ENCODE results near the gene TMUB2.

The TMUB2 gene

DNA sequence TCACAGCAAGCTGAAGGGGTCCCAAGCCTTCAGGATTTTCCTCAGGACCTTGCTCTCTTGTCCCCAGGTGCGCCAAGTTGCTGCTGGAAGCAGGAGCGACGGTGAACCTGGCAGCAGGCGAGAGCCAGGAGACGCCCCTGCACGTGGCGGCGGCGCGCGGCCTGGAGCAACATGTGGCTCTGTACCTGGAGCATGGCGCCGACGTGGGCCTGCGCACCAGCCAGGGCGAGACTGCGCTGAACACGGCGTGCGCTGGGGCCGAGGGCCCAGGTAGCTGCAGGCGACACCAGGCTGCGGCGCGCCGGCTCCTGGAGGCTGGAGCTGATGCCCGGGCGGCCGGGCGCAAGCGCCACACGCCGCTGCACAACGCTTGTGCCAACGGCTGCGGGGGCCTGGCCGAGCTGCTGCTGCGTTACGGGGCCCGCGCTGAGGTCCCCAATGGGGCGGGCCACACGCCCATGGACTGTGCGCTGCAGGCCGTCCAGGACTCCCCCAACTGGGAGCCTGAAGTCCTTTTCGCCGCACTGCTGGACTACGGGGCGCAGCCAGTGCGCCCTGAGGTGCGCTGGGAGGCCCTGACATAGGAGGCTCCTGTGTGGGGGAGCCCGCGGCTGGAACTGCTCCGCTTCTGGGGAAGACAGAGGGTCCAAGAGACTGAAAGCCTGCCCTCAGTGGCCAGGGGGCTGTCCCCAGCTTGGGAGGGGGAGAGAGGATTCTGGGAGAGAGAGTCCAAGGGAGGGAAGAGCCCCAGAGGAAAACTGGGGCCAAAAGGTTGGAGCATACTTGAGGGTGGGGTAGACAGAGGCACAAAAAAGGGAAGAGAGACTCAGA is 9.9 kb upstream of the TMUB2 start:
- in situ Hi-C loops (cut with MboI; ENCODE audit: low sequenced_read_pairs): no loop called here

DNA sequence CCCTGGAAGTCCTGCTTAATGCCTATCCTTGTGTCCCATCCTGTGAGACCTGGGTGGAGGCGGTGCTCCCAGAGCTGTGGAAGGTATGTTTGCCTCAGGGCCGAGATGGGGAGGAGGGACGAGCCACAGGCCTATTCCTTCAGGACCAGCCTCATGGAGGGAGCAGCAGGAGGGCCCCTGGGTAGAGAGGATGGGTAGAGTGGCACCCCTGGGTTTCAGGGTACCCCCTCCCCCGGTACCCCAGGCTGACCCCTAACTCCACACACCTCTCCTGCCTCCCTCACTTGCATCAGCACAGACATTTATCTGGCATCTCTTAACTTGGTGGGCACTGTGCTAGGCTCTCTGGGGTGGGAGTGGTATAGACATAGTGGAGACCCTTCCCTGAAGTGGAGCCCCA is 9.1 kb upstream of the TMUB2 start:
- in situ Hi-C loops (cut with MboI; ENCODE audit: low sequenced_read_pairs): no loop called here

DNA sequence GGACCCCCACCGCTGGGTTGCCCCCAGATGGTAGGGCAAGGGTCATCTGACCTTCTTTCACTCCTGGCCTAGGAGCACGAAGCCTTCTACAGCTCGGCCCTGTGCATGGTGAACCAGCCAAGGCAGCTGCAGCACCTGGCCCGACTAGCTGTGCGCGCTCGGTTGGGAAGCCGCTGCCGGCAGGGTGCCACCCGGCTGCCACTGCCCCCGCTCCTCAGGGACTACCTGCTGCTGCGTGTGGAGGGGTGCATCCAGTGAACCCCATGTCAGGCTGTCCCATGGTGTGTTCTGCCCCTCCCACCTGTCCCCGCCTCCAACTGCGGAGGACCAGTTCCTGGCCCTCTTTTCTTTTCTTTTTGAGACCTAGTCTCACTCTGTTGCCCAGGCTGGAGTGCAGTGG is 8.6 kb upstream of the TMUB2 start:
- in situ Hi-C loops (cut with MboI; ENCODE audit: low sequenced_read_pairs): no loop called here

DNA sequence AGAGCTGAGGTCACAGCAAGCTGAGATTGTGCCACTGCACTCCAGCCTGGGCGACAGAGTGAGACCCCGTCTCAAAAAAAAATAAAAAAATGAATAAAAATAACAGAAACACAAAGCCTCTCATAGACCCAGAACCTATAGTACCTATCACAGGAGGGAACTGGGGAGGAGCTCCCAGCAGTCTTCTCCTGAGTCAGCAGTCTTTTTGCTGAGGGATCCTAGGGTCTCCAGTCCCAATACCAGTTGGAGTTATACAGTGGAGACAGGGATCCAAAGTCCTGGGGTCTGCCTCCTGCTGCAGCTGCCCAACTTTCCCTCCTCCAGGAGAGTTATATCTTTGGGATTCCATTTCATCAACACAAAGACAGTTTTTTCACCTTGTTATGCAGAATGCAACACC is 3.7 kb upstream of the TMUB2 start:
- in situ Hi-C loops (cut with MboI; ENCODE audit: low sequenced_read_pairs): no loop called here

DNA sequence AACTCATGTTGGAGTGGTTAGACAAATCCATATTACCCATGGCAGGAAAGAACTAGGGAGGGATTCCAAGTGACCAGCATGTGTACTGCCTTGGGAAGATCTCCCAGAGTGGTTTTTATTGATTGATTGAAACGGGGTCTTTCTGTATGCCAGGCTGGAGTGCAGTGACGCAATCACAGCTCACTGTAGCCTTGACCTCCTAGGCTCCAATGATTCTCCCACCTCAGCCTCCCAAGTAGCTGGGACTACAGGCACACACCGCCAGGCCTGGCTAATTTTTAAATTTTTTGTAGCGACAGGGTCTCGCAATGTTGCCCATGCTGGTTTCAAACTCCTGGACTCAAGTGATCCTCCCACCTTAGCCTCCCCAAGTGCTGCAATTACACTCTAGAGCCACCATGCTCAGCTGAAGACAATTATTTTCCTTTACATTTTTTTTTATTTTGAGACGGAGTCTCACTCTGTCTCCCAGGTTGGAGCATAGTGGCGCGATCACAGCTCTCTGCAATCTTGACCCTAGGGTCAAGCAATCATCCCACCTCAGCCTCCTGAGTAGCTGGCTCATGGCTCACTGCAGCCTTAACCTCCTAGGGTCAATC is 2.5 kb upstream of the TMUB2 start:
- in situ Hi-C loops (cut with MboI; ENCODE audit: low sequenced_read_pairs): no loop called here

DNA sequence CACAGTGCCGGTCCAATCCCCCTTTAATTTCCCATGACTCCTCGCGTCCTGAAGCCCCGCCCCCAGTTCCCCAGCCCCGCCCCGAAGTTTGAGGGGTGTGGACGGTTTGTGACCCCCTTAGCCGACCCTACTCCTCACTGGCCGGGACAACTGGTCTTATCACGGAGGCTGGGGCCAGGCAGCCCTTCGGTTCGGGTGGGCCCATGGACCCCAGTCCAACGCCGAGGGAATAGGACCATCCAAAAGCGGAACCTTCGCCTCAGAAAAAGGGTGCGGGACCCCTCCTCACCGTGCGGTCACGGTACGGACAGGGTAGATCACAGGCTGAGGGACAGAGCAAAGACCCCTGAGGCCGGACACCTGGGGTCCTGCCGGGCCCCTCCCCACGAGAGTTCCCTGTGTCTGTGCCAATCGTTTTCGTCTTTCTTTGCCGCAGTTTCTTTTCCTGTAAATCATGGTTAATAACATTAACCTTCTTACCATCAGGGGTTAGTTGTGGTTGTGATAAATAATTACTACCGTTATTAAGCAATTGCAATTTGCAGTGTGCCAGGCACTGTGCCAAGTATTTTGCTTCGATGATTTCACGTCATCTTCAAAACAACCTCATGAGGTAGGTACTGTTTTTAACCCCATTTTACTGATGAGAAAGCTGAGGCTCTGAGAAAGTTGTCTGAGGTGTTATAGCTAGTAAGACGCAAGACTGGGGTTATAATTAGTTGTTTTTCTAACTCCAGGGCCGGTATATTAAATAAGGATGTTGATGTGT is 543 bp downstream of the TMUB2 start:
- in situ Hi-C loops (cut with MboI; ENCODE audit: low sequenced_read_pairs): no loop called here

DNA sequence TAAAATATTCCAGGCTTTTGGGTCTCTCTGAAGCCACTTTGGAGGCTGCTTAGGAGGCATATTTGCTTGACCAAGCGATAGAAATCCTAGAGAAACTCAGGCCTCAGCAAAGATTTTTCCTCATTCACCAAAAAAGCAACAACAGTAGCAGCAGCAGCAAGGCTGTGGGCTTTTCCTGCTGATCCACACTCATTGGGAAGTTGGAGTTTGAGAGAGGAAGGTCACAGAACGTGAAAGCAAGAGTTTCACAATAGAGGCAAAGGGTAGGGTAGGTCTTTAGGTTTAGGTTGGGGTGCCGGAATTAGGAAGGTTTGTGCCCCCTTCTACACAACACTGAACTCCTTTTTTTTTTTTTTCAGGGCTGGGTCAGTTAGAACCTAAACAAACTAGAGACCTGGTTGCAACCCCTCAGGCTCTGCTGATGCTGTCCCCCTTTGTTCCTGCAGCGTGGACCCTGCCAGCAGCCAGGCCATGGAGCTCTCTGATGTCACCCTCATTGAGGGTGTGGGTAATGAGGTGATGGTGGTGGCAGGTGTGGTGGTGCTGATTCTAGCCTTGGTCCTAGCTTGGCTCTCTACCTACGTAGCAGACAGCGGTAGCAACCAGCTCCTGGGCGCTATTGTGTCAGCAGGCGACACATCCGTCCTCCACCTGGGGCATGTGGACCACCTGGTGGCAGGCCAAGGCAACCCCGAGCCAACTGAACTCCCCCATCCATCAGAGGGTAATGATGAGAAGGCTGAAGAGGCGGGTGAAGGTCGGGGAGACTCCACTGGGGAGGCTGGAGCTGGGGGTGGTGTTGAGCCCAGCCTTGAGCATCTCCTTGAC is 2.0 kb downstream of the TMUB2 start:
- in situ Hi-C loops (cut with MboI; ENCODE audit: low sequenced_read_pairs): no loop called here

DNA sequence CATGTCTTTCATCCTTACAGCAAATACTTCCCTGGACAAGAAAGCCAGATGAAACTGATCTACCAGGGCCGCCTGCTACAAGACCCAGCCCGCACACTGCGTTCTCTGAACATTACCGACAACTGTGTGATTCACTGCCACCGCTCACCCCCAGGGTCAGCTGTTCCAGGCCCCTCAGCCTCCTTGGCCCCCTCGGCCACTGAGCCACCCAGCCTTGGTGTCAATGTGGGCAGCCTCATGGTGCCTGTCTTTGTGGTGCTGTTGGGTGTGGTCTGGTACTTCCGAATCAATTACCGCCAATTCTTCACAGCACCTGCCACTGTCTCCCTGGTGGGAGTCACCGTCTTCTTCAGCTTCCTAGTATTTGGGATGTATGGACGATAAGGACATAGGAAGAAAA is 3.7 kb downstream of the TMUB2 start:
- in situ Hi-C loops (cut with MboI; ENCODE audit: low sequenced_read_pairs): no loop called here

DNA sequence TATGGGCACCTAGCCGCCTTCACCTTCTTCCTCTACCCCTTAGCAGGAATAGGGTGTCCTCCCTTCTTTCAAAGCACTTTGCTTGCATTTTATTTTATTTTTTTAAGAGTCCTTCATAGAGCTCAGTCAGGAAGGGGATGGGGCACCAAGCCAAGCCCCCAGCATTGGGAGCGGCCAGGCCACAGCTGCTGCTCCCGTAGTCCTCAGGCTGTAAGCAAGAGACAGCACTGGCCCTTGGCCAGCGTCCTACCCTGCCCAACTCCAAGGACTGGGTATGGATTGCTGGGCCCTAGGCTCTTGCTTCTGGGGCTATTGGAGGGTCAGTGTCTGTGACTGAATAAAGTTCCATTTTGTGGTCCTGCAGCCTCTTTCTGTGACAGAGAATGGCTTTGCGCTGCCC is 4.6 kb downstream of the TMUB2 start:
- in situ Hi-C loops (cut with MboI; ENCODE audit: low sequenced_read_pairs): no loop called here

DNA sequence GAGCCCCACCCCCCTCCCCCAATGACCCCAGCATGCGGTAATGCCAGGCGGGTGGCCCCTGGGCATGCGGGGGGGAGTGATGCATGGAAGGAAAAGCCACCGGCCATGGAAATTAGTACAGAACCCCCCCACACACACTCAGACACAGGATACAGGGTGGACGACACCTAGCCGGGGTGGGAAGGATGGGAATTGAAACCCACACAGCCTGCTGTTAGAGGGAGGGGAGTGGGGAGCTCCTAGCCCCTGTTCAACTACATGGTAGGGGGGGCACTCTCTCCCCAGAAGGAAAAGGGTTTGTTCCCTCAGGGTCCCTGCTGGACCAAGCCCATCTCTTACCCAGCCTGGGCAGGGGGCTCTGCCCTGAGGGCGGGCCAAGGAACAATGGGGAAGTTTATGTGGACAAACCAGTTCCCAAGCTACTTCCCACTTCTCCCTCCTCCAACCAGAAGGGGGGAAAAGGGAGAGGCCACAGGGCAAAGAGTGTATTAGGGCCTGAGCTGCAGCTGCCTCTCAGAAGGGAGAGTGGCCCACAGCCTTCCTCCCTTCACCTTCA is 5.2 kb downstream of the TMUB2 start:
- in situ Hi-C loops (cut with MboI; ENCODE audit: low sequenced_read_pairs): no loop called here

DNA sequence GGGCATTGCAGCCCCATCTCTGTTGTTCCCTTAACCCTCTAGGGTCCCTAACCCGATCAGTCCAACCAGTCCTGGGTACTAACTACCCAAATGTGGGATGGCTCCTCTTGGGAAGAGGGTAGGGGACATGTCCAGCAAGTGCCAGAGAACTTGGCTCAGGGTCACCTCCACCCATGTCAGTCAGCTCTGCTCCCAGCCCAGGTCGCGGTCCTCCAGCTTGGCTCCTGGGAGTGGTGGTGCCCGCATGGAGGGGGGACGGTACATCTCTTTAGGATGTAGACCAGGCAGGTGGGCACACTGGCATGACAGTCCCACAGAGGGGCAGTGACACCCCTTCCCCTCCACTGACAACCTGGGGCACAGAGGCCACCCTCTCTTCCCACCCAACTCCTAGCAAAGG is 6.0 kb downstream of the TMUB2 start:
- in situ Hi-C loops (cut with MboI; ENCODE audit: low sequenced_read_pairs): no loop called here

DNA sequence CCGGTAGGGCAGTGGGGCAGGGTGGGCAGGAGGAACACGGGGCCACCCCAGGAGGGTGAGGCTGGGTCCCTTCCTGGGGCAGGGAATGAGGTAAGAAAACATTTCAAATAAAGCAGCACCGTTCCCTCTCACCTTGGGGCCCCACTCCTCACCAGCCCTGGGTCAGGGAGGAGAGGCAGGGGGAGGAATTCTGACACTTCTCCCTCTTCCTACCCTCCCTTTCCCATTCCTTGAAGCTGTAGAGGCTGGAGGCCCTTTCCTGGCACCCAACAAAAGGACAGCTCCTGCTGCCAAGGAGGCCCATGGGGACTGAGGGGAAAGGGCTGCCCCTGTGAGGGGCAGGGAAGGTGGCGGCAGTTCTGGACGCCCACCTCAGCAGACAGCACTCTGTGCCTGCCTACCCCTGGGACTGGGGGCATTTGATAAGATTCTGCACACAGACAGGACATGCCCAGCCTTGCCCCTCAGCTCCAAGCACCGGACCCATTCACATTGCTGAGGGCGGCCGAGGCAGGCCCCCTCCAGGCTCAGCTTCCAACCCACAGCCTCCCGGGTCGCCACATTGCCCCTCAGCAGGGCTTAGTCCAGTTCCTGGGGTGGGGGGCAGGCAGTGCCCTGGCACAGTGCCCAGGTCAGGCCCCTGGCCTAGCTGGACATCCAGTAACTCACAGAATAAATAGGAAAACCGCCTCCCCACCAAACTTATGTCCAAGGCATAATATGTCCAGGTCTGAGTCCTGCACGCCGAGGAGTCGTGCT is 6.7 kb downstream of the TMUB2 start:
- in situ Hi-C loops (cut with MboI; ENCODE audit: low sequenced_read_pairs): no loop called here

DNA sequence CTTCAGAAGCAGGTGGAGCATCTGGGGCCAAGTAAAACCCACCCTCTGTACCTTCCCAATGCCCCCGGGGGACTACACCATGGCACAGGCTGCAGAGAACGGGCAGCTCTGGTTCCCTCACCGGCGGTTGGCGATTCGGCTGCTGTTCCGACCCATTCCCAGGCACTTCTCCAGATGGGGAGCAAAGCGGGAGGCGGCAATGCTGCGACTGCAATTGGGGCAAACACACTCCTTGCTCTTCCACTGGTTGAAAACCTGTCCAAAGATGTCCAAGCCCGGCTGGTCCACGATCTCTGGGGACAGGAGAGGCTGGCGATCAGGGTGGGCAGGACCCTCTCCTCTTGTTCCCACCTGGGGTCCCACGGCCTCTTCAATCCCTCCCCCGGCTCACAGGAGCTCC is 10.3 kb downstream of the TMUB2 start:
- in situ Hi-C loops (cut with MboI; ENCODE audit: low sequenced_read_pairs): no loop called here

DNA sequence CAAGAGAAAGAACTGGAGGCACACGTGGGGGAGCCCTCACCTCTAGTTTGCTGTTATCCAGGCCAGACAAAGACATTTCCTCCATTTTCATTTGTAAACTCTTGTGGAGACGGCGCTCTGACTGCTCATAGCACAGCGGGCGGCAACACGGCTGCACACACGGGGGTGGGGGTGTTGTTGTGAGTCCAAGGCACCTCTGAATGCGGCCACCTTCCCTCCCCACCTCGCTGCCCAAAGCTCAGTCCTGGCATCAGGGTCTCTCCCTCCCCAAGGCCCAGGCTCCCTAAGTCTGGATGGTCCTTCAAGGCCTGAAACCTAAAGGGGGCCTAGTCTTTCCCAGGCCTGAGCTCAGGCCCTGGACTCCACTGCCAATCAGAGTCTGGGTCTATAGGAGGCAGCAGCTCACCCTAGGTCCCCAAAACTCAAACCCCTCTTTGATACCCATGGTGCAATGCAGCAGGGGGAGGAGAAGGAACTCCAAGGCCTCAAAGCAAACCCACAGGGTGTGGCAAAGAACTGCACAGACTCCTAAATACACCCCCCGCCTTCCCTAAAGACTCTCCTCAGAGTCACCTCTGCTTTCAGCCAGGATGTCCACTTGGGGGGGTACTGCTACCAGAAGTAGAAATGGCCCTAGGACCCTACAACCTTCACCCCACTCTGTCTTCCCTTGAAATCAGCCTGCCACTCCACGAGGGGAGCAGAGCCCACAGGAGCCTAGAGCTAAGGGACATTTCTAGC is 11.4 kb downstream of the TMUB2 start:
- in situ Hi-C loops (cut with MboI; ENCODE audit: low sequenced_read_pairs): no loop called here

DNA sequence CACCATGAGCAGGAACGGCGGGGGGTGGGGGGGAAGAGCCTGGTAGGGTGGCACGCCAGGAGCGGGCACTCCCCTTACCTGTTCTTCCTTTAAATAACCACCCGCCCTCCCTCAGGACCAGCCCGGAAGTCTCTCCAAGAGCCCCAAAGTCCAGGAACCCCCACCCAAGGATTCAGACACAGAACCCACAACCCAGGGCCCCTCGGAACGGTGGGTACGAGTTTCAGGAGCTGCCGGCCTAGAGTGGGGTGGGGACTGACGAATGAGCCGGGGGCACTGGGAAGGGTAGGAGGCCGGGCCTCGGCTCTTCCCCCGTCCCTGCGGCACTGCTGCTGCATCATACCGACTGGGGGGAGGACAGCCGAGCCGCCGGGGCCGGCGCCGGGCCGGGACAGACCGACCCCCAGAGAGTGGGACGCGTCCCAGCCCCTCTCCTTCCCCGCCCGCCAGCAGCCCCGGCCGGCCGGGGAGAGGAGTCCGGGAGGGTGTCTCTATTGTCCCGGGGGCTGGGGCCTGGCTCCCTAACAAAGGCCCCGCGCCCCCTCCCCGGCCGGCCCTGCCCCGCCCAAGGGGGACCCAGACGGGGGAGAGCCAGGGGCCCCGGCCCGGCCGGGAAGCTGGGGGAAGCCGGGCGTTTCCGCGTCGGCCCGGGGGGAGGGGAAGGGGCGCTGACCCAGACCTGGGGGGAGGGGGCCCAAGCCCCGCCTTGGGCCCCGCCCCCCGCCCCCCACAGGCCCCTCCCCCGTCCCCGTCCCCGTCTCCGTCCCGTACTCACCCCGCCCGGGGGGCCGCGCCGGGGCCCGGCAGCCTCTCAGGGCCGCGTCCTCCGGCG is 12.2 kb downstream of the TMUB2 start:
- in situ Hi-C loops (cut with MboI; ENCODE audit: low sequenced_read_pairs): no loop called here

DNA sequence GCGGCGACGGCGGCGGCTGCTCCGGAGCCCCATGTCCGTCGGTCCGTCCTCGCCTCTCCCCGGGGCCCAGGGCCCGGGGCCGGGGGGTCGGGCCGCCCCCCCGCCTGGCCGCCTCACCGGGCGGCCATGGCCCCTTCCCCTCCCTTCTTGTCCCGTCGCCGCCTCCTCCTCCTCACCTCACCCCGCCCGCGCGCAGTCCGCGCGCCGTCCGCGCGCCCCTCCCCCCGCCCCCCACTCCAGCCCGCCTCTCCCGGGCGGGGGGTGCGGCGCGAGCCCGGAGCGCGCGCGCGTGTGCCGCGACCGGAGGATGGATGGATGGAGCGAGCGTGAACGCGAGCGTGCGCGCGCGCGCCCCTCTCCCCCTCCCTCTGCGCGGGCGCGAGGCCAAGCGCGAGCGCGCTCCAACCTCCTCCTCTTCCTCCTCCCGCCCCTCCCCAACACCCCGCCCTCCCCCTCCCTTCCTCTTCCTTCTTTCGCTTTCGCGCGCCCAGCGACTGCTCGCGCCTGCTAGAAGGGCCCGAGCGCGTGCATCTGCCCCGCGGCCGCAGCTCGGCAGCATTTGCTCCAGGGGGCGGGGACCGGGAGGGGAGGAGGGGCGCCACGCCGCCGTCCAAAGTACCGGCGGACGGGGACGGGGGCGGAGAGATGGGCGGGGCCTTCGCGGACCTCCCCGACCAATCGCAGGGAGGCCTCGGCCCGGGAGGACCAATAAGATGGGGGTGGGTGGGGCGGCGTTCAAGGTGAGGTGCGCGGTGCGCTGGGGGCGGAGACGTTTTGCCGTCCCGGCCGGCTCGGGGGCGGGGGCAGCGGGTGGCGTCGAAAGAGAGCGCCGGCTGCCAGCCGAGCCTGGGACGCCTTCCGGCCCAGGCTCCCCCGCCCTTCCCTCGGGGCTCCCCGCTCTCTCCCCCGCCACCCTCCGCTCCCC is 13.0 kb downstream of the TMUB2 start, which contains the start of gene ATXN7L3:
Gene ATXN7L3, minus strand, starts transcription at position 332 of the 925 bp plus-strand sequence. CDS start 1,814 bp downstream, outside the sequence.
- in situ Hi-C loops (cut with MboI; ENCODE audit: low sequenced_read_pairs): no loop called here

DNA sequence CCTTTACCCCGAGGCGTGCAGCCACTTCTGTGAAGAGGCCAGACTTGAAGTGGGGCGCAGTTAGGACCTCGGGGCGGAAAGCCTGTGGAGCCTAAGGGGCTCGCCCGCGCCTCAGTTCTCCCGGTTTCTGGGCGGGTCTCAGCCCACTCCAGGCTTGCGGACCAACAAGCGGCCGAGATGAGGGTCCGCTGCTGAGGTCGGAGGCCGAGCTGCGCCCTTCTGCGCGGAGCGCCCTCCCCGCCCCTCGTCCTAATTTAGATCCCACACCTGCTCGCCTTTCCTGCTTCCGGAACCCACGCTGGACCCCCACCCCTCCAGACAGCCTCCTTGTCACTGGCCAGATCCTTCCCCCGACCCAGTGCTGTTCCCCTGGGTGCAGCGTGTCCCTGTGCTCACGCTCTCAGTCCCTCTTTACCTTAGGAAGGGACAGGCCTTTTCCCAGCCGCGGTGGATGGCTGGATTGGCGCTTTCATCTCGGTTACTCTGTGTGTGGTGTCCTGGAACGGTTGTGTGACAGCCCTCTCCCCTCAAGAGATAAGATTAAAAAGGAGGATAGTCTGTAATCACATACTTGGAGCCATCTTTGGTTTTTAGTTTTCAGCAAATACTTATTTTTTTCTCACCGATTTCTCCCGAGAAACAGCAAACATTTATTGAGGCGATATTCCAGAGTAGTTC is 13.8 kb downstream of the TMUB2 start:
- in situ Hi-C loops (cut with MboI; ENCODE audit: low sequenced_read_pairs): no loop called here
